ENCODE measurements around the gene DCXR.

DNA sequence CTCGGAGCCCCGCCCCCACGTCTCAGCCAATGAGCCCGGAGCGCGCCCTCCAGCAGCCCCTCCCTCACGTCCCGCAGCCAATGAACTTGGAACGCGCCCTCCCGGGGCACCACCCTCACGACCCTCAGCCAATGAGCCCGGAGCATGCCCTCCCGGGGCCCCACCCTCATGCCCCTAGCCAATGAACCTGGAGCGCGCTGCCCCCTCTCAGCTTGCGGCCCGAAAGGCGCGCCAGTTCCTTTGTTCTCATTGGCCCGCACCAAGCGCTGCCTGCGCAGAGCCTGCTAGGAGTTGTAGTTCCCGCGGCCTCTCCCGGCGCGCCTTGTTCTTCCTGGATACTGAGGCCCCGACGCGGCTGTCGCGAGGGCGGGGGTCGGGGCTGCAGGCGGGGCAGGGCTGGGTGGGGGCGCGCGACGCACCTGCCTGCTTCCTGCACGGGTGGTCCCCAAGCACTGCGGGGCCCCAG lies 14.5 kb downstream of the DCXR start, which contains the start of gene LRRC45:
- TF ChIP-seq CTCF (conservative IDR thresholded peaks at IDR 0.05) (no peak), EZH2 (IDR thresholded peaks at IDR 0.05; ENCODE audit: low read depth) (no peak)
